T-cell (primary cell): ENCODE data around the gene CEACAM16. TPM values are rescaled to one million over a fixed set of nuclear protein-coding genes. Genes with fewer than 3 reads are reported as not detected.
"Not testable (repeated sequence)": the region's sequence is repeated elsewhere in the genome, so short reads cannot be mapped to it uniquely, and the experiment has no call there.

Experiments
- ATAC-seq, 4 experiments: fragments of 200-7000 bp in 3 of 4; fragments of 150-1000 bp in 1 of 4; cut with Tn5 transposase; replicated peaks in 1 of 4; 1 replicate in 3 of 4; 2 replicates in 1 of 4; pipeline ENCODE4 v1.10.0; 2021; ENCODE audit warnings: moderate library complexity in 3 of 4, mild to moderate bottlenecking in 2 of 4, moderate number of reproducible peaks in 1 of 4
- CTCF ChIA-PET, 2 donors: fragments of 300-600 bp; sonication (Branson Sonifier 250); formaldehyde crosslinking; loops; one replicate each; lab custom pipeline; 2022; ENCODE audit warnings: antibody characterized with exemption in 2 of 2; lab: Charles Lee
- POLR2A ChIA-PET, 2 donors: fragments of 300-600 bp; sonication (Branson Sonifier 250); formaldehyde crosslinking; loops; one replicate each; lab custom pipeline; 2022; ENCODE audit warnings: antibody characterized with exemption in 2 of 2; lab: Charles Lee
- DNase-seq, 35 experiments: peaks; one replicate each; pipeline versions ENCODE4 v3.0.0 to v3.0.0-alpha.2; 2013 to 2023
- H3K27ac ChIP-seq: one replicate; pipeline ENCODE4 v1.5.1; 2013; ENCODE audit warnings: low read length
- H3K27me3 ChIP-seq, 2 experiments: replicated peaks in 1 of 2; 1 replicate in 1 of 2; 2 replicates in 1 of 2; pipeline versions ENCODE4 v1.6.1 to v1.7.0; 2013; ENCODE audit warnings: low read length in 1 of 2, mixed read lengths in 1 of 2; ENCODE audit not compliant: control insufficient read depth in 2 of 2, insufficient read depth in 2 of 2; ENCODE audit errors: extremely low read depth in 1 of 2
- H3K36me3 ChIP-seq, 2 donors: 1 replicate in 1 of 2; 2 replicates in 1 of 2; pipeline versions ENCODE4 v1.6.1 to v1.7.0; 2013; ENCODE audit warnings: low read length in 1 of 2; ENCODE audit not compliant: control insufficient read depth in 2 of 2, insufficient read depth in 1 of 2; ENCODE audit errors: extremely low read depth in 1 of 2
- H3K4me1 ChIP-seq, 2 experiments: 1 replicate in 1 of 2; 2 replicates in 1 of 2; pipeline versions ENCODE4 v1.6.1 to v1.7.0; 2013; ENCODE audit warnings: low read length in 2 of 2, mixed read lengths in 1 of 2; ENCODE audit not compliant: insufficient read depth in 2 of 2, control insufficient read depth in 1 of 2; ENCODE audit errors: extremely low read depth in 1 of 2
- H3K4me3 ChIP-seq, 2 donors: 1 replicate in 1 of 2; 2 replicates in 1 of 2; pipeline versions ENCODE4 v1.5.1 to v1.7.0; 2013; ENCODE audit warnings: mild to moderate bottlenecking in 2 of 2, low read length in 1 of 2, moderate library complexity in 1 of 2; ENCODE audit not compliant: control insufficient read depth in 1 of 2; ENCODE audit errors: extremely low read depth in 1 of 2
- H3K9me3 ChIP-seq: 2 replicates; pipeline ENCODE4 v1.7.0; 2013
- H3K27ac Mint-ChIP-seq, 2 donors: one replicate each; pipeline ENCODE4 v1.8.0; 2020 to 2021; ENCODE audit warnings: mild to moderate bottlenecking in 2 of 2, mixed read lengths in 2 of 2
- H3K27me3 Mint-ChIP-seq, 2 donors: one replicate each; pipeline ENCODE4 v1.8.0; 2021 to 2022; ENCODE audit warnings: mixed read lengths in 2 of 2
- H3K36me3 Mint-ChIP-seq: one replicate; pipeline ENCODE4 v1.8.0; 2021; ENCODE audit warnings: mixed read lengths
- H3K4me1 Mint-ChIP-seq, 3 donors: one replicate each; pipeline ENCODE4 v1.8.0; 2020 to 2022; ENCODE audit warnings: mixed read lengths in 3 of 3, mild to moderate bottlenecking in 1 of 3
- H3K4me3 Mint-ChIP-seq, 3 donors: one replicate each; pipeline ENCODE4 v1.8.0; 2020 to 2022; ENCODE audit warnings: mild to moderate bottlenecking in 3 of 3, mixed read lengths in 3 of 3, moderate library complexity in 3 of 3
- H3K9me3 Mint-ChIP-seq, 3 donors: one replicate each; pipeline ENCODE4 v1.8.0; 2020 to 2022; ENCODE audit warnings: mixed read lengths in 3 of 3
- WGBS: methylation state at CpG from one replicate; pipeline ENCODE4 v1.1.5; 2013; ENCODE audit warnings: missing lambda C conversion rate; ENCODE audit not compliant: insufficient coverage; 5-methylcytosine and 5-hydroxymethylcytosine counted together
- total RNA-seq, 35 experiments: library from RNA in 6 of 35; stranded (reverse) in 6 of 35; fragments of 120-200 nt in 1 of 35; gene quantifications; one replicate each; pipeline versions ENCODE4 v1.2.1 to v1.2.4 and lab custom pipeline; 2013 to 2026

Gene CEACAM16
- total RNA-seq, 5 donors from 2014 or later (not counting 1 experiment from before 2014, with no cell fraction given), result not detected

DNA sequence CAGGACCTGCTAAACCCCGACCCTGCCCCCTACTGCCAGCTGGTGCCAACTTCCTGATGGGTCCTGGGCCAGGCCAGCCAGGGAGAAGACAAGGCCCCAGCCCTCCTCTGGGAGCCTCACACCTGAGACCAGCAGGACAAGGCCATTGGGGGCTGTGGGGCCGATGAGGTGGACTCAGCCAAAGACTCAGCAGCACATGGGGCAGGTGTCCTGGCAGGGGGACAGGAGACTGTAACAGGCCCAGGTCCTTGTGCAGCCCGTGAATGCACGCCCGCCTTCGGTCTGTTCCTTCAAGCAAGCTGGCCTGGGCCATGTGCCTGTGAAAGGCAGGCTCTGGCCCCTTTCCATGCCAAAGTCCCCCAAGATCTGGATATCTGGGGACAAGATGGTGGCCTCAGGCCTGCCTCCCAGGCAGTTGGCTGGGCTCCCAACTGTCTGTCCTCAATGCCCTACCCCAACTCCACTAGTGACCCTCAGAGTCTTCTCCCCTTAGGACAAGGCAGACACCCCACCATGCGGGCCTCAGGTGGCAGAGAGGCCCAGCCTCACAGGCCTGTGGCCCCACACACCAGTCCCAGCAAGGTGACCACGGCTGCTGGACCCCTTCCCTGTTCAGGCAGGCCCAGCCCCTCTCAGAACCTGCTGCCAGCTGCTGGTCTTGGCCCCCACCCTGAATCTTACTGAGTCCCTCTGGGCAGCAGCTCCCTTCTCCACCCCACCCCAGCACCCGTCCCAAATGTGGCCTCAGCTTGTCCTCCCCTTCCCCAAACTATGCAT is 15.3 kb upstream of the CEACAM16 start:
- peaks cover 0 to 32% of the 10 kb centered on the region in 2 experiments for H3K27me3 ChIP-seq
- 79% methylated on average over 8 of the region's 9 CpGs for WGBS
- H3K4me1 ChIP-seq, result peaks cover 0 to 6% of the 10 kb centered on the region in 2 experiments
- CTCF ChIA-PET, result interaction anchor here in 1 of 2 donors (0.6 kb wide), 1 partner anchor 38 kb away, joined by 3 read pairs; no protein-coding TSS in a partner anchor
- no peak overlapping the region for H3K4me3 Mint-ChIP-seq
- H3K36me3 ChIP-seq, result no peaks in the 10 kb centered on the region
- H3K27ac ChIP-seq, result no peak overlapping the region
- POLR2A ChIA-PET, result no interaction called here
- peaks cover 14 to 22% of the 10 kb centered on the region in 2 donors for H3K27me3 Mint-ChIP-seq
- no peak overlapping the region for H3K4me3 ChIP-seq
- peaks cover 5 to 9% (median 6%) of the 10 kb centered on the region in 3 donors for H3K4me1 Mint-ChIP-seq
- ATAC-seq, result no peak
- H3K27ac Mint-ChIP-seq, result no peak overlapping the region
- no peaks in the 10 kb centered on the region for H3K9me3 Mint-ChIP-seq
- H3K36me3 Mint-ChIP-seq, result no peaks in the 10 kb centered on the region
- no peak for DNase-seq
- H3K9me3 ChIP-seq, result no peaks in the 10 kb centered on the region

DNA sequence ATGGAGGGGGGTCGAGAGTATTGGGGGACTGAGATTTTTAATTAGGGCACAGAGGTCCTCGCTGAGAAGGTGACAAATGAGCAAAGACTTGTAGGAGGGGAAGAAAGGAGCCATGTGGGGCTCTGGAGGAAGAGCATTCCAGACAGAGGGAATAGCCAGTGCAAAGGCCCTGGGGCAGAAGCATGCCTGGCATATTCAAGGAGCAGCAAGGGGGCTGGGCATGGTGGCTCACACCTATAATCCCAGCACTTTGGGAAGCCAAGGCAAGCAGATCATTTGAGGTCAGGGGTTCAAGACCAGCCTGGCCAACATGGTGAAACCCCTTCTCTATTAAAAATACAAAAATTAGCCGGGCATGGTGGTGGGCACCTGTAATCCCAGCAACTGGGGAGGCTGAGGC is 14.6 kb upstream of the CEACAM16 start:
- 90% methylated on average over 2 of the region's 3 CpGs for WGBS
- Mint-ChIP-seq H3K27me3 (peaks cover 14 to 22% of the 10 kb centered on the region in 2 donors), H3K4me1 (peaks cover 8 to 17% (median 10%) of the 10 kb centered on the region in 3 donors)
- H3K9me3 ChIP-seq, H3K4me3 ChIP-seq, ATAC-seq, H3K36me3 ChIP-seq, H3K4me3 Mint-ChIP-seq, H3K36me3 Mint-ChIP-seq, H3K9me3 Mint-ChIP-seq, H3K4me1 ChIP-seq, CTCF ChIA-PET, POLR2A ChIA-PET, H3K27ac ChIP-seq, H3K27ac Mint-ChIP-seq, DNase-seq: not testable (repeated sequence)
- H3K27me3 ChIP-seq, result peaks cover 0 to 30% of the 10 kb centered on the region in 2 experiments

DNA sequence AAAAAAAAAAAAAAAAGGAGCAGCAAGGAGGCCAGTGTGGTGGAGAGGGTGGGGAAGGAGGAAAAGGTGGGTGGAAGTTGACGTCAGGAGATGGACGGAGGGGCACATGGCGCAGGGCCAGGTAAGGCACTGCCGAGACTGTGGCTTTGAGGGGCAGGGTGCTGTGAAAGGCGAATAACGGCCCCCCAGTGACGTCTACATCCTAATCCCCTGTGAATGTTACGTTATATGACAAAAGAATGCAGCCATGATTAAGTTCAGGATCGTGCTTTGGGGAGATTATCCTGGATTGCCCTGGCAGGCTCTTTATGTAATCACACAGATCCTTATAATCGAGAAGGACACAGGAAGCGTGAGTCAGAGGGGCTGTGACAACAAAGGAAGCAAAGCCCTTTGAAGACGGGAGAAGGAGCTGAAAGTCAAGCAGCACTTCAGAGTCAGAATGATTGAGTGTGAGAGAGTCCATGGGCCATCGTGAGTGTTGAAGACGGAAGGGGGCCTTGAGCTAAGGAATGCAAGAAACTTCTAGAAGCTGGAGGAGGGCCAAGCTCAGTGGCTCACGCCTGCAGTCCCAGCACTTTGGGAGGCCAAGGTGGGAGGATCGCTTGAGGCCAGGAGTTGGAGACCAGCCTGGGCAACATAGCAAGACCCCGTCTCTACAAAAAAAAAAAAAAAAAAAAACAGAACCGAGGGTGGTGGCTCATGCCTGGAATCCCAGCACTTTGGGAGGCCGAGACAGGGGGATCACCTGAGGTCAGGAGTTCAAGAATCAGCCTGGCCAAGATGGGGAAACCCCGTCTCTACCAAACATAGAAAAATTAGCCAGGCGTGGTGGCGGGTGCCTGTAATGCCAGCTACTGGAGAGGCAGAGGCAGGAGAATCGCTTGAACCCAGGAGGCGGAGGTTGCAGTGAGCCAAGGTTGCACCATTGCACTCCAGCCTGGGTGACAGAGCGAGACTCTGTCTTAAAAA is 13.8 kb upstream of the CEACAM16 start:
- no peaks in the 10 kb centered on the region for H3K36me3 Mint-ChIP-seq
- WGBS, result 32% methylated on average over 14 of the region's 25 CpGs
- peaks cover 0 to 10% of the 10 kb centered on the region in 2 experiments for H3K4me1 ChIP-seq
- DNase-seq (no peak), ATAC-seq (peak in 2 of 4 experiments; percentile 40 to 58)
- H3K9me3 Mint-ChIP-seq, result no peaks in the 10 kb centered on the region
- no peaks in the 10 kb centered on the region for H3K9me3 ChIP-seq
- H3K27me3 ChIP-seq, result peaks cover 0 to 30% of the 10 kb centered on the region in 2 experiments
- H3K27me3 Mint-ChIP-seq, result peaks cover 14 to 22% of the 10 kb centered on the region in 2 donors
- H3K4me1 Mint-ChIP-seq, result peaks cover 12 to 24% (median 17%) of the 10 kb centered on the region in 3 donors
- H3K27ac Mint-ChIP-seq, result peak overlapping the region in 1 of 2 donors; percentile 2
- no peaks in the 10 kb centered on the region for H3K36me3 ChIP-seq
- H3K4me3 Mint-ChIP-seq, result no peak overlapping the region
- CTCF ChIA-PET, result interaction anchor here in 1 of 2 donors (0.7 kb wide), 1 partner anchor 254 kb away, joined by 9 read pairs; no protein-coding TSS in a partner anchor
- no peak overlapping the region for H3K27ac ChIP-seq
- POLR2A ChIA-PET, result no interaction called here
- no peak overlapping the region for H3K4me3 ChIP-seq

DNA sequence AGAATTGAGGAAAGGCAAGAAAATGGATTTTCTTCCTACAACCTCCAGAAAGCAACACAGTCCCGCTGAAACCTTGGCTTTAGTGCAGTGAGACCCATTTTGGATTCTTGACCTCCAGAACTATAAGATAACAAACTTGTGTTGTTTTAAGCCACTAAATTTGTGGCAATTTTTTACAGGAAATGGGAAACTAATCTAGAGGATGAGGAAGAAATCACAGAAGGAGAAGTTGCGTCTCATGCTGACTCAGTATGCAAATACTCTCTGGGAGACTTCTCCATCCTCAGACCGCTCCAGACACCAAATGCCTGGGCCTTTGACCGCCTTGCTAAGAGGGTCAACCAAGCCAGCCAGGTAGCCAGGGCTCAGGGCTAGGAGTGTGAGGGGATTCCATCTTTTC is 13.1 kb upstream of the CEACAM16 start:
- DNase-seq, result no peak
- Histone ChIP-seq H3K9me3 (no peaks in the 10 kb centered on the region), H3K27ac (no peak overlapping the region), H3K36me3 (no peaks in the 10 kb centered on the region), H3K4me1 (peaks cover 0 to 10% of the 10 kb centered on the region in 2 experiments), H3K4me3 (no peak overlapping the region), H3K27me3 (peaks cover 0 to 30% of the 10 kb centered on the region in 2 experiments)
- peaks cover 12 to 24% (median 17%) of the 10 kb centered on the region in 3 donors for H3K4me1 Mint-ChIP-seq
- CTCF ChIA-PET, result no interaction called here
- H3K4me3 Mint-ChIP-seq, result no peak overlapping the region
- no peak for ATAC-seq
- peaks cover 14 to 19% of the 10 kb centered on the region in 2 donors for H3K27me3 Mint-ChIP-seq
- no peaks in the 10 kb centered on the region for H3K36me3 Mint-ChIP-seq
- POLR2A ChIA-PET, result no interaction called here
- no peak overlapping the region for H3K27ac Mint-ChIP-seq
- no peaks in the 10 kb centered on the region for H3K9me3 Mint-ChIP-seq
- no CpG with 5 or more reads among the region's 4 CpGs for WGBS

DNA sequence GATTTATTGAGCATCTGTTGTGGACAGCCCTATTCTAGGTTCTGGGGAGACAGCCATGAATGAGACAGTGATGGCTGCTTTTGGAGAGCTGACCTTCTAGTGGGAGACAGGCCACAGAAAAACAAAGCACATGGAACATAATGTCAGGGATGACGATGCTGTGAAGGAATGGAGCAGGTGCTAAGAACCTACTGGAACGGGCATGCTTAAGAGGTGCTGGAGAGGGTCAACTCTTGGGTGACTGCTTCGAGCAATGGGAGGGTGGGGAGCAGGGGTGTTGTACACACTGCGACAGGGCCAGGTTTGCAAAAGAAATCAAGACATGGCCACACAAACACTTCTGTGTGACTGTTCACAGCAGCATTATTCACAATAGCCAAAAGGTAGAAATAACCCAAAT is 12.1 kb upstream of the CEACAM16 start:
- no peak overlapping the region for H3K27ac Mint-ChIP-seq
- CTCF ChIA-PET, result no interaction called here
- H3K27ac ChIP-seq, result no peak overlapping the region
- H3K9me3 Mint-ChIP-seq, result no peaks in the 10 kb centered on the region
- POLR2A ChIA-PET, result no interaction called here
- H3K4me1 Mint-ChIP-seq, result peaks cover 17 to 26% (median 22%) of the 10 kb centered on the region in 3 donors
- 100% methylated on average over 2 of the region's 4 CpGs for WGBS
- peaks cover 0 to 17% of the 10 kb centered on the region in 2 experiments for H3K4me1 ChIP-seq
- H3K27me3 ChIP-seq, result peaks cover 0 to 27% of the 10 kb centered on the region in 2 experiments
- no peak overlapping the region for H3K4me3 ChIP-seq
- H3K27me3 Mint-ChIP-seq, result peaks cover 12 to 19% of the 10 kb centered on the region in 2 donors
- H3K9me3 ChIP-seq, result no peaks in the 10 kb centered on the region
- H3K36me3 ChIP-seq, result no peaks in the 10 kb centered on the region
- ATAC-seq, result no peak
- H3K36me3 Mint-ChIP-seq, result no peaks in the 10 kb centered on the region
- H3K4me3 Mint-ChIP-seq, result no peak overlapping the region
- no peak for DNase-seq

DNA sequence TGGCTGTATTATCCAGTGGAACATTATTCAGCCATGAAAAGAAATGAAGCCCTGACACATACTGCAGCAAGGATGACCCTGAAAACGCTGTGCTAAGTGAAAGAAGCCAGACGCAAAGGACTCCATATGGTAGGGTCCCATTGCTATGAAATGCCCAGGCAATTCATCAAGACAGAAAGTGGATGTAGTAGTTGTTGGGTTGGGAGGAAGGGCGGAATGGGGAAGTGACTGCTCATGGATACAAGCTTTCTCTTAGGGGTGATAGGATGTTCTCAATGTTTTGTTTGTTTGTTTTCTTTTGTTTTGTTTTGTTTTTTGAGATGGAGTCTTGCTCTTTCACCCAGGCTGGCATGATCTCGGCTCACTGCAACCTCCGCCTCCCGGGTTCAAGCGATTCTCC is 11.1 kb upstream of the CEACAM16 start:
- Histone ChIP-seq H3K27ac (no peak overlapping the region), H3K27me3 (peaks cover 0 to 27% of the 10 kb centered on the region in 2 experiments), H3K36me3 (no peaks in the 10 kb centered on the region), H3K4me1 (peaks cover 4 to 26% of the 10 kb centered on the region in 2 experiments), H3K4me3 (no peak overlapping the region), H3K9me3 (no peaks in the 10 kb centered on the region)
- H3K27me3 Mint-ChIP-seq, result peaks cover 12 to 19% of the 10 kb centered on the region in 2 donors
- H3K27ac Mint-ChIP-seq, result no peak overlapping the region
- ChIA-PET POLR2A (no interaction called here), CTCF (no interaction called here)
- DNase-seq (no peak), ATAC-seq (no peak)
- no peaks in the 10 kb centered on the region for H3K36me3 Mint-ChIP-seq
- no peaks in the 10 kb centered on the region for H3K9me3 Mint-ChIP-seq
- 83% methylated on average over 1 of the region's 7 CpGs for WGBS
- no peak overlapping the region for H3K4me3 Mint-ChIP-seq
- H3K4me1 Mint-ChIP-seq, result peaks cover 27 to 36% (median 31%) of the 10 kb centered on the region in 3 donors
